GM15510 (cell line): ENCODE measurements around the gene IL4R.

ENCODE experiments used
- POLR2A ChIP-seq: IDR thresholded peaks from 3 replicates; pipeline ENCODE4 v1.6.1; 2011; ENCODE audit warnings: borderline replicate concordance; ENCODE audit not compliant: insufficient read length; ENCODE audit errors: extremely low read depth

The IL4R gene

DNA sequence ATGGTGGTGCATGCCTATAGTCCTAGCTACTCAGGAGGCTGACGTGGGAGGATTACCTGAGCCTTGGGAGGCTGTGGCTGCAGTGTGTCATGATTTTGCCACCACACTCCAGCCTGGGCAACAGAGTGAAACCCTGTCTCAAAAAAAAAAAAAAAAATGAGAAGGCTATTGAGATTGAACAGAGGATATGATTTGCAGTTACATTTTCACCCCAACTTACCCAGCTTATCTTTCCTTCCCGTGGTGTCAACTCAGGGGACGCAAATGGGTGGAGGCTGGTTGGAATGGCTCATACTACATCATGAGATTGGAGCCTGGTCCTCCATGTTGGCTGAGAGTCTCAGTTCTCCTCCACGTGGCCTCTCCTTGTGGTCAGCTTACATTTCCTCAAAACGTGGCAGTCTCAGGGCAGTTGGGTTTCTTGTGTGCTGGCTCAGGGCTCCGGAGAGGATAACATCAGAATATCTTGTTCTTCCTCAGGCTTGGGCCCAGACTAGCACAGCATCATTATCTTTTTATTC, 28.0 kb upstream of the IL4R start:
- no peak for TF ChIP-seq POLR2A

DNA sequence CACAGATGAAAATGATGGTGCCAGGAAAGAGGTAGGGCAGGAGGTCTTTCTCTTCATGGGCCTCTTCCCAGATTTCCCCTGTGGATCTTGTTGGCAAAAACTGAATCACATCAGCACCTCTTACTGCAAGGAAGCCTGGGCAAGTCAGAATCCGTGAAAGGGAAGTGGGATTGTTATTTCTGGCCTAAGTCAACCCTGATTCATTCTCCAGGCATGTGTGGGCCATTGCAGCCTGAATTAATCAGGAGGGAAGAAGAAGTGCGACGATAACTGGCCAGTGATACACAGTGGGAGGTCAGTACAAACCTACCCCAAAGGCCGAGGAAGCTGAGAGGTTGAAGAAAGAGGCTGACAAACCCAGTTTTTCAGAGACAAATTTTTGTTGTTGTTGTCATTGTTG, 27.3 kb upstream of the IL4R start:
- TF ChIP-seq POLR2A, result no peak

DNA sequence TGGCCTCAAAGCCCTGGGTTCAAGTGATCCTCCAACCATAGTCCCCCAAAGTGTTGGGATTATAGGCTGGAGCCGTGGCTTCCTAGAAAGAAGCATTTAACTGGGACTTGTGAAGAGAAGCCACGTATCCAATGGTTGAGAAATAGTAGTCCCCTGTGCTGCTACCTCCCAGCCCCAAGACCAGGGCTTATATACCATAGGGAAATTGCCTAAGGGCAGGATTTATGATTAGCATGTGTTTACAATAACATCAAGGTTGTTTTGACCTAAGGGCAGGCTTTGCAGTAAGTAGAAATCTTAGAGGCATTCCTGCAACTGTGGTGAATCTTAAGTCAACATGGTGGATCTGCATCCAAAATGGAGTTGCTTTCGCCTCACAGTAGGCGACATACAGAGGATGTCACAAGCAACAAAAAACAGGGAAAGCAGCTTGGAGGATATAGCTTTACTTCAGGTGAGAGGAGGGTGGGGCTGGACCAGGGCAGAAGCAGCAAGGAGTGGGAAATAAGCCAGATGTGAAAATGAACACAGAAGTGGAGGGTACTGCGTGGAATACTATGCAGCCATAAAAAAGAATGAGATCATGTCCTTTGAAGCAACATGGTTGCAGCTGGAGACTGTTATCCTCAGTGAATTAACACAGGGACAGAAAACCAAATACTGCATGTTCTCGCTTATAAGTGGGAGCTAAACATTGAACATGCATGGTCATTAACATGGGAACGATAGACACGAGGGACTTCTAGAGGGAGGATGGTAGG, 26.5 kb upstream of the IL4R start:
- no peak for TF ChIP-seq POLR2A

DNA sequence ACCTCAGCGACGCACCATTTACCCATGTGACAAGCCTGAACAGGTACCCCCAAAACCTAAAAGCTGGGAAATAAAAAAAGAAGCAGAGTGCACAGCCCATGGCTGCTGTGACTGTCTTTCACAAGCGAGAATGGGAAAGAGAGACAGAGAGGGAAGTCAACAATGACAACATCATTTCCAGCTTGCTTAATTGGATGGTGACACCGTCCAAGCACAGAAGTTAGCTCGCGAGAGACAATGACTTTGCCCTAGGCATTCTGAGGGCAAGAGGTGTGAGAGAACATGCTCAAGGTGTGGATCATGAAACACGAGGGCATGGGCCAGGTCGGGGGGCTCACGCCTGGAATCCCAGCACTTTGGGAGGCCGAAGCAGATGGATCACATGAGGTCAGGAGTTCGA, 25.9 kb upstream of the IL4R start:
- no peak for TF ChIP-seq POLR2A

DNA sequence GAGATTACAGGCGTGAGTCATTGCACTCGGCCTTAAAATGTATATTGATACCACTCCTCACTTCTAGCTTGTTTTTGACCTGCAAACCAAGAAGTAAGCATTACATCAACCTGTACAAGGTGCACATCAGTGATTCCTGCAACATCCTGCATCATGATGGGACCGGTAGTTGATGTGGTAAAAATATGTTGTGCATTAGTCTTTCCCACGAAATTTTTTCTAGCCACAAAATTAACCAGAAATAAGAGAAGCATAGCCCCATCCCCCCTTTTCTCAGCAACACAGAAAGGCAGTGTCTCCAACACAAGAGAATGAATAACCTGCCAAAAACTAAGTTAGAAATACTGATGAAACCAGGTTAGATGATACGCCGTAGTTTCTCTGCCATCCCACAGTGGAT, 24.1 kb upstream of the IL4R start:
- TF ChIP-seq POLR2A, result no peak

DNA sequence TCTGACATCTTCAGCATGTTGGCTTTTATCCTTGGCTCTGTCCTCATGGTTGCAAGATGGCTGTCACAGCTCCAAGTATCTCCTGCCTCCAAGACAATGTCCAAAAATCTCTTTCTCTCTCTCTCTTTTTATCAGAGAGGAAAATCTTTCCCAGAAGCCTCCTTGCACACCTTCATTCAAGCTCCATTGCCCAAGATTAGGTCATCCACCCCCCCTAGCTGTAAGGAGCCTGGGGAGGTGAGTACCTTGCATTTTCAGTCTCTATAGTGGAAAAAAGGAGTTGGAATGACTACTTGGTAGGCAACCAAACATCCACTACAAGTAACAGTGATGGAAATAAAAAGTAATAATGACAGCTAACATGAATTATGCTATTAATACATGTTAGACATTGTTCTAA, 23.2 kb upstream of the IL4R start:
- TF ChIP-seq POLR2A, result no peak

DNA sequence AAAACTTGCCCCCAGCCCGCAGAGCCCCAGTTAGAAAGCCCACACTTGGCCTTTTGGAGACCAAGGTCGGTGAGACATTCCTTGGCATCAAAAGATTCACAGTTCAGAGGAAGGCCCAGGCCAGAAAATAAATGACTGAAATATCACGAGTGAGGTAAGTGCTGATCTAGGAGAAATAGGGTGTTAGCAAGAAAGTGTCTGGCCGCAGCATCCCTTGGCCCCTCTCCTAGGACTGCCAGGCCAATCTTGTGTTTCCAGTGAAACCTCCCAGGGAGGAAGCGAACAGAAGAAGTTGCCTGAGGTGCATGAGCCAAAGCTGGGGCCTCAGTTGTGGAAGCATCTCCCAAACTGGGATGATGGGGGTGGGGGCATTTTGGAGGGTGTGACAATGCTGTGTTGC, 22.7 kb upstream of the IL4R start:
- TF ChIP-seq POLR2A, result no peak

DNA sequence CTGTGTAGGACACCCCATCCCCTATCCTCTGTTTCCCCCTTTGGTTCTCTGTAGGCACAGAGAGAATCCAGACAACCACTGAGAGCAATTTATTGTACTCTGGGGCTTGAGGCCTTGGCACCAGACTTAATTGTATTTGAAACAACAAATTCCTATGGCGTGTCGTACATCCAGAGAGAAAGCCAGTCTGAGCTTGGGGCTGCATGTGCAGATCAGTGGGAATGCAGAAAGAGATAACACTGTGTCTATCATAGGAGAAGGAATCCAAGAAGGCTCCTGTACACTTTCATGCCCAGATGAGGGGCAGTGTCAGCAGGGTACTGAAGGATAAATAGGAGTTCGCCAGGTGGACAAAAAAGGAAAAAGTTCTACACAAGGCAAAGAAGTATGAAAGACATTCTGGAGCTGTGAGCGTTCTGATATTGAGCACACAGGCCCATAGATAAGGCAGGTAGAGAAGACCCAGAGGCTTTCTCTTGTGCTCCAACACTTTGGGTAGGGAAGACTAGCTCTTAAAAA, 22.0 kb upstream of the IL4R start:
- no peak for TF ChIP-seq POLR2A

DNA sequence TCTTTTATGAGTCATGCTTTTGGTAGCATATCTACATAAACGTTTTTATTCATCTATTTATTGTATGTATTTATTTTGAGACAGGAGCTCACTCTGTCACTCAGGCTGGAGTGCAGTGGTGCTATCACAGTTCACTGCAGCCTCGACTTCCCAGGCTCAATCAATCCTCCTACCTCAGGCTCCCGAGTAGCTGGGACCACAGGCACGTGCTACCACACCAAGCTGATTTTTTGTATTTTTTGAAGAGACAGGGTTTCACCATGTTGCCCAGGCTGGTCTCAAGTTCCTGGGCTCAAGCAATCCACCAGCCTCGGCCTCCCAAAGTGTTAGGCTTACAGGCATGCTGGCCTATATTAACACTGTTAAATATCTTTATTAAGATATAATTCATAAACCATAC, 20.4 kb upstream of the IL4R start:
- no peak for TF ChIP-seq POLR2A

DNA sequence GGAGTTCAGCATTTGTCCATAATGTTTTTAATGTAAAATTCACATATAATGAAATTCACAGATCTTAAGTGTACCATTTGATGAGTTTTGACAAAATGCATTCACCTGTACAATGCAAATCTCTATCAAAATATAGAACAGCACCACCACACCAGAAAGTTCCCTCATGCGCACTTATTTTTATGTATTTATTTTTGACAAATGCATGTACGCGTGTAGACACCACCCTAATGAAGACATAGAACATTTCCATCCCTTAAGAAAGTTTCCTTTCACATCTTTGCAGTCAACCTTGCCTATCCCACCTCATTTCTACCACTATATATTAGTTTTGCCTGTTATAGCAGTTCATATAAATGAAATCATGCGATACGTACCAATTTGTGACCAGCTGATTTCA, 15.6 kb upstream of the IL4R start:
- no peak for TF ChIP-seq POLR2A

DNA sequence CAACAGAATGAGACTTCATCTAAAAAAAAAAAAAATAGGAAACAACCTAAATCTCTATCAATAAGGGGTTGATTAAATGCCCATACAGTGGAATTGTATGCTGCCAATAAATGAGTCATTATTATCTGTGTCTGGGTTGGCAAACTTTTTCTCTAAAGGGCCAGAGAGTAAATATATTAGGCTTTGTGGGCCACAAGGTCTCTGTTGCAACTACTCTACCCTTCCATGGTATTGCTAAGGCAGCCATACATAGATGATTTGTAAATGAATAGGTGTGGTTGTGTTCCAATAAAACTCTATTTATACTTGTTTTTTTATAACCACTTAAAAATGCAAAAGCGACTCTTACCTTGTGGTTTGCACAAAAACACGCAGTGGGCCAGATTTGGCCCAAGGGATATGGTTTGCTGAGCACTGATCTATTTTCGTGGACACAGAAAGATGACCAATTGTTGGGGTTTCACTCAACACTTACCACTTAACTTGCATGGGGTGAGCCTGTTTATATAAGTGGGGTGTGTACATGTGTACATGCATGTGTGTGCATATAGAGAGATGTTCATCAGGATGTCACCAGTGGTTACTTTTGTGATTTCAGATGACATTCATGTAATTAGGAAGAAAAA, 12.4 kb upstream of the IL4R start:
- no peak for TF ChIP-seq POLR2A

DNA sequence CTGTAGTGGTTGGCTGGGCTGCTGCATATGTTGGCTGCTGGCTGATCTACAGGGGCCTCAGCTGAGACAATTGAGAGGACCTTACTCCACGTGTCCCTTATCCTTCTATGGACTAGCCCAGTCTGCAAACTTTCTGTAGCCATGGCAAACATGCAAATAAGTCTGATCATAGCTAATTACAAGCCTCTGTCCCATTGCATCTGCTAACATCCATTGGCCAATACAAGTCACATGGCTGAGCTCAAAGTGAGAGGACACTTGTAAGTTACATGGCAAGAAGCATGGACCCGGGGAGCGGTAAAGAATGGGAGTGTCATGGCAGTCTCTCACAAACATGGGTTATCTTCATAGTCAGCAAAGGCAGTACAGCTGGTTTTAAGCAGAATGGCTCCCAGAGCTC, 11.6 kb upstream of the IL4R start:
- TF ChIP-seq POLR2A, result no peak

DNA sequence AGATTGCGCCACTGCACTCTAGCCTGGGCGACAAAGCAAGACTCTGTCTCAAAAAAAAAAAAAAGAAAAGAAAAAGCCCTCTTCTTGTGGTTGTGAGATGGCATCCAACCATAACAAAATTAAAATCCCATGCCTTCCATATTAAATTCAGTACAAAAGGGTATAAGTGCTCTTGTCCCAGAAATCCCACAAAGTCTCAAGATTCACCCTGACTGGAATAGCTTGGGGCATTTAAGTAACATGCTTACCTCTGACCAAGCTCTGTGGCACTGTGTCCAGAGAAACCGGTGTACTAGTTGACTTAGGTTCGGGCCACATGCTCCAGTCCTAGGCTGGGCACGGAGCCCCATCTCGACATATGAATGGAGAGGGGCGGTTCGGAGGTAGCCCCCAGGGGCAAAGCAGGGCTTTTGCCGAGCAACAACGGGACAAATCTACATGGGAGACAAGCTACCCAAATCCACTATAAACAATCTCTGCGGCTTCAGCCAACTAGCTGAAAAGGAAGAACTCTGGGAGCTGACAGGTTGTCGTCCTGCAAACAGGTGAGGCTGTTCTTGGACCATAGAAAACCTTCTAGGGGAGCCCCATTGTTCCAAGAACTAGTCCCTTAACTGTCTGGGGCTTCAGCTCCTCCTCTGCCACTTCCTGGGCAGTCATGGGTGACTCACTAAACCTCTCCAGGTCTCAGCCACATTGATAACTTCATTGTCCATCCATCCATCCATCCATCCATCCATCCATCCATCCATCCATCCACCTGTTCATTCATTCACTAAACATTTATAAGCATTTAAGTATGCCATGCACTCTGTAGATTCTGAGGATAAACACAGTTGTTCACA, 10.3 kb upstream of the IL4R start:
- TF ChIP-seq POLR2A, result no peak

DNA sequence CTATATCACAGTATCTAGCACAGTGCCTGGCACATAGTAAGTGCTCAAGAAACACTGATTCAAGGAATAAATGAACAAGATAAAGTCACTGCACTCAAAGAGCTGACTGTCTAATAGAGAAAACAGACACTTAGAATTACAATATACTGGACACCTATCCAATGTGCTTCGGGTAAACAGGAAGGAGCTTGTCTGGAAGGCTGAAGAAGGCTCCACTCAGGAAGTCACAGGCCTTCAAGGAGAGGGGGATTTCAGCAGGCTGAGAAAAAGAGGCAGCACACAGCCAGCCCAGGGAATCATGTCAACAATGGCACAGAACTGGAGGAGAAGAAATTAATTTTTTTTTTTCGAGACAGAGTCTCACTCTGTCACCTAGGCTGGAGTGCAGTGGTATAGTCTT, 9.7 kb upstream of the IL4R start:
- no peak for TF ChIP-seq POLR2A
